ENCODE data around the gene GLRA2.
"Not testable (repeated sequence)": the region's sequence is repeated elsewhere in the genome, so short reads cannot be mapped to it uniquely, and the experiment has no call there.

Gene GLRA2

GRCh38 chrX:14594521-14594920 is 65.2 kb downstream of the GLRA2 start:
- DNase-seq, result no peak

- DNase-seq, result no peak
These were observed 69.0 kb downstream of the GLRA2 start for GRCh38 chrX:14598330-14598729.

- no peak for DNase-seq
These were observed 78.2 kb downstream of the GLRA2 start for GRCh38 chrX:14607446-14607985.

GRCh38 chrX:14612450-14612849 is 83.1 kb downstream of the GLRA2 start:
- not testable (repeated sequence) for DNase-seq

GRCh38 chrX:14616301-14616700 is 87.0 kb downstream of the GLRA2 start:
- no peak for DNase-seq

GRCh38 chrX:14616836-14617235 is 87.5 kb downstream of the GLRA2 start:
- DNase-seq, result no peak

GRCh38 chrX:14618177-14618965 is 89.0 kb downstream of the GLRA2 start:
- DNase-seq, result no peak

- DNase-seq, result no peak
These were observed 101.4 kb downstream of the GLRA2 start for GRCh38 chrX:14630733-14631132.

GRCh38 chrX:14641681-14642655 is 112.6 kb downstream of the GLRA2 start:
- DNase-seq, result no peak

GRCh38 chrX:14660970-14661369 is 131.6 kb downstream of the GLRA2 start:
- DNase-seq, result no peak

GRCh38 chrX:14670819-14671218 is 141.5 kb downstream of the GLRA2 start:
- DNase-seq, result no peak

- no peak for DNase-seq
These were observed 143.4 kb downstream of the GLRA2 start for GRCh38 chrX:14672611-14673172.

- DNase-seq, result no peak
These were observed 143.9 kb downstream of the GLRA2 start for GRCh38 chrX:14673236-14673635.

- peak; percentile 24 for DNase-seq
These were observed 144.4 kb downstream of the GLRA2 start for GRCh38 chrX:14673764-14674163.

- DNase-seq, result no peak
These were observed 146.2 kb downstream of the GLRA2 start for GRCh38 chrX:14675500-14675899.

GRCh38 chrX:14676431-14676830 is 147.1 kb downstream of the GLRA2 start:
- no peak for DNase-seq

GRCh38 chrX:14688331-14688730 is 159.0 kb downstream of the GLRA2 start:
- not testable (repeated sequence) for DNase-seq

- no peak for DNase-seq
These were observed 161.2 kb downstream of the GLRA2 start for GRCh38 chrX:14690553-14690952.

GRCh38 chrX:14694611-14695010 is 165.3 kb downstream of the GLRA2 start:
- no peak for DNase-seq

- DNase-seq, result no peak
These were observed 168.1 kb downstream of the GLRA2 start for GRCh38 chrX:14697451-14697850.

GRCh38 chrX:14698790-14699189 is 169.5 kb downstream of the GLRA2 start:
- DNase-seq, result no peak

GRCh38 chrX:14700982-14701381 is 171.6 kb downstream of the GLRA2 start:
- no peak for DNase-seq

GRCh38 chrX:14702145-14702544 is 172.8 kb downstream of the GLRA2 start:
- DNase-seq, result no peak
